OCI-LY7 (cell line): ENCODE data around the gene OPALIN. TPM values are rescaled to one million over a fixed set of nuclear protein-coding genes. Genes with fewer than 3 reads are reported as not detected.

ENCODE experiments used
- BruUV-seq: library from RNA; stranded (reverse); fragments of 400-500 nt; replicated peaks from 2 replicates; lab custom pipeline; 2021; lab: Mats Ljungman, UMichigan
- CTCF ChIA-PET: fragments of 300-600 bp; sonication (Branson Sonifier 250); formaldehyde crosslinking; loops from one replicate; lab custom pipeline; 2022; ENCODE audit warnings: antibody characterized with exemption; ENCODE audit not compliant: unreplicated experiment; lab: Charles Lee
- POLR2A ChIA-PET: fragments of 300-600 bp; sonication (Branson Sonifier 250); formaldehyde crosslinking; loops from one replicate; lab custom pipeline; 2022; ENCODE audit warnings: antibody characterized with exemption; lab: Charles Lee
- DNase-seq: peaks from one replicate; pipeline ENCODE4 v3.0.0-alpha.2; 2015; ENCODE audit warnings: low spot score
- H2AFZ ChIP-seq: fragments of 200-600 bp; sonication (generic), shearing (Covaris generic); 2 replicates; pipeline ENCODE4 v1.6.1; 2014; ENCODE audit warnings: mild to moderate bottlenecking, antibody characterized with exemption, low read length, moderate library complexity
- H3K27ac ChIP-seq: fragments of 200-600 bp; sonication (generic); 2 replicates; pipeline ENCODE4 v1.5.1; 2014; ENCODE audit warnings: mixed run types, low read depth, mild to moderate bottlenecking, moderate library complexity, low read length, inconsistent platforms; ENCODE audit not compliant: poor library complexity, severe bottlenecking
- H3K36me3 ChIP-seq: fragments of 200-600 bp; sonication (generic); 2 replicates; pipeline ENCODE4 v1.6.1; 2014; ENCODE audit warnings: mild to moderate bottlenecking, antibody characterized with exemption, low read length, moderate library complexity, mixed read lengths; ENCODE audit not compliant: insufficient read depth
- H3K4me1 ChIP-seq: fragments of 200-600 bp; sonication (generic); 2 replicates; pipeline ENCODE4 v1.5.1; 2014; ENCODE audit warnings: mild to moderate bottlenecking, low read length; ENCODE audit not compliant: insufficient read depth, poor library complexity, severe bottlenecking
- H3K4me2 ChIP-seq: fragments of 200-600 bp; sonication (generic); 2 replicates; pipeline ENCODE4 v1.6.1; 2014; ENCODE audit warnings: mild to moderate bottlenecking, low read length
- H3K4me3 ChIP-seq: fragments of 200-600 bp; sonication (generic); 2 replicates; pipeline ENCODE4 v1.5.1; 2014; ENCODE audit warnings: mild to moderate bottlenecking, low read depth, low read length; ENCODE audit not compliant: poor library complexity, severe bottlenecking
- H3K79me2 ChIP-seq: fragments of 200-600 bp; sonication (generic); 2 replicates; pipeline ENCODE4 v1.6.1; 2016; ENCODE audit warnings: low read depth, mild to moderate bottlenecking, low read length, moderate library complexity, mixed read lengths; ENCODE audit not compliant: insufficient read depth
- H3K9me2 ChIP-seq: fragments of 200-600 bp; sonication (generic); 2 replicates; pipeline ENCODE4 v1.6.1; 2016; ENCODE audit warnings: mild to moderate bottlenecking, low read length, mixed read lengths; ENCODE audit not compliant: insufficient read depth
- H3K9me3 ChIP-seq: fragments of 200-600 bp; sonication (generic); 2 replicates; pipeline ENCODE4 v1.6.1; 2014; ENCODE audit warnings: mild to moderate bottlenecking, mixed run types, low read length, mixed read lengths
- H4K20me1 ChIP-seq: fragments of 200-600 bp; sonication (generic); 2 replicates; pipeline ENCODE4 v1.6.1; 2014; ENCODE audit warnings: mild to moderate bottlenecking, antibody characterized with exemption, low read length, moderate library complexity, mixed read lengths; ENCODE audit not compliant: insufficient read depth
- EZH2phosphoT487 ChIP-seq: fragments of 200-600 bp; sonication (generic); IDR thresholded peaks from 2 replicates; pipeline ENCODE4 v1.6.1; 2018; ENCODE audit warnings: low read depth, borderline replicate concordance, mild to moderate bottlenecking, mixed run types, antibody characterized with exemption, low read length, moderate library complexity, mixed read lengths
- intact Hi-C: fragments of 100-400 bp; cut with micrococcal nuclease; formaldehyde crosslinking; loops from one replicate; pipeline ENCODE4 v1.10.0; 2022; ENCODE audit not compliant: unreplicated experiment
- total RNA-seq, 2 experiments: library from RNA; depleted of rRNA in 1 of 2; stranded (reverse); fragments of >200 nt in 1 of 2; shearing (Covaris generic) in 1 of 2; gene quantifications; 2 replicates each; pipeline ENCODE4 v1.2.3, GENCODE V29; 2014 to 2022
- TF ChIP-seq, protein P1 (sequence below): fragments of 200-600 bp; sonication (generic); conservative IDR thresholded peaks from 2 replicates; pipeline ENCODE4 v1.5.1; 2014; ENCODE audit warnings: mild to moderate bottlenecking, antibody characterized with exemption, low read length, moderate library complexity, mixed read lengths

Gene OPALIN
- total RNA-seq, 2 experiments from 2014 or later = not detected

GRCh38 chr10:96387161-96387560 is 28.4 kb upstream of the OPALIN start:
- H3K4me1 ChIP-seq = no peaks in the 10 kb centered on the region
- H3K9me2 ChIP-seq = no peaks in the 10 kb centered on the region
- no peaks in the 10 kb centered on the region for H4K20me1 ChIP-seq
- ChIA-PET CTCF (no interaction called here), POLR2A (no interaction called here)
- no TSS peak for BruUV-seq
- no peak overlapping the region for H2AFZ ChIP-seq
- no peak for DNase-seq
- H3K4me2 ChIP-seq = no peak overlapping the region
- H3K9me3 ChIP-seq = no peaks in the 10 kb centered on the region
- TF ChIP-seq, protein P1, sequence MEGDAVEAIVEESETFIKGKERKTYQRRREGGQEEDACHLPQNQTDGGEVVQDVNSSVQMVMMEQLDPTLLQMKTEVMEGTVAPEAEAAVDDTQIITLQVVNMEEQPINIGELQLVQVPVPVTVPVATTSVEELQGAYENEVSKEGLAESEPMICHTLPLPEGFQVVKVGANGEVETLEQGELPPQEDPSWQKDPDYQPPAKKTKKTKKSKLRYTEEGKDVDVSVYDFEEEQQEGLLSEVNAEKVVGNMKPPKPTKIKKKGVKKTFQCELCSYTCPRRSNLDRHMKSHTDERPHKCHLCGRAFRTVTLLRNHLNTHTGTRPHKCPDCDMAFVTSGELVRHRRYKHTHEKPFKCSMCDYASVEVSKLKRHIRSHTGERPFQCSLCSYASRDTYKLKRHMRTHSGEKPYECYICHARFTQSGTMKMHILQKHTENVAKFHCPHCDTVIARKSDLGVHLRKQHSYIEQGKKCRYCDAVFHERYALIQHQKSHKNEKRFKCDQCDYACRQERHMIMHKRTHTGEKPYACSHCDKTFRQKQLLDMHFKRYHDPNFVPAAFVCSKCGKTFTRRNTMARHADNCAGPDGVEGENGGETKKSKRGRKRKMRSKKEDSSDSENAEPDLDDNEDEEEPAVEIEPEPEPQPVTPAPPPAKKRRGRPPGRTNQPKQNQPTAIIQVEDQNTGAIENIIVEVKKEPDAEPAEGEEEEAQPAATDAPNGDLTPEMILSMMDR = no peak
- TF ChIP-seq EZH2phosphoT487 = no peak
- H3K36me3 ChIP-seq = no peaks in the 10 kb centered on the region
- no peak overlapping the region for H3K4me3 ChIP-seq
- intact Hi-C loops = no loop called here
- no peak overlapping the region for H3K27ac ChIP-seq
- H3K79me2 ChIP-seq = no peaks in the 10 kb centered on the region

- CTCF ChIA-PET = no interaction called here
- H2AFZ ChIP-seq = no peak overlapping the region
- BruUV-seq = no TSS peak
- no peak overlapping the region for H3K4me2 ChIP-seq
- no peaks in the 10 kb centered on the region for H4K20me1 ChIP-seq
- TF ChIP-seq, protein P1 = no peak
- no peak for TF ChIP-seq EZH2phosphoT487
- H3K4me1 ChIP-seq = no peaks in the 10 kb centered on the region
- H3K79me2 ChIP-seq = no peaks in the 10 kb centered on the region
- H3K36me3 ChIP-seq = no peaks in the 10 kb centered on the region
- no peak for DNase-seq
- H3K9me3 ChIP-seq = no peaks in the 10 kb centered on the region
- POLR2A ChIA-PET = interaction anchor here (0.6 kb wide), 1 partner anchor 324 kb away, joined by 4 read pairs; no protein-coding TSS in a partner anchor
- no peak overlapping the region for H3K27ac ChIP-seq
- intact Hi-C loops = no loop called here
- H3K9me2 ChIP-seq = no peaks in the 10 kb centered on the region
- H3K4me3 ChIP-seq = no peak overlapping the region
These were observed 25.7 kb upstream of the OPALIN start for GRCh38 chr10:96384506-96384905.

- CTCF ChIA-PET = no interaction called here
- H3K4me2 ChIP-seq = no peak overlapping the region
- intact Hi-C loops = no loop called here
These were observed 22.0 kb upstream of the OPALIN start for GRCh38 chr10:96380821-96381220.

More at GRCh38 chr10:96380821-96381220, 22.0 kb upstream of the OPALIN start:
- TF ChIP-seq, protein P1 = no peak
- no peak for TF ChIP-seq EZH2phosphoT487
- H3K27ac ChIP-seq = no peak overlapping the region
- no peaks in the 10 kb centered on the region for H3K9me3 ChIP-seq
- no peak overlapping the region for H2AFZ ChIP-seq
- no peaks in the 10 kb centered on the region for H3K79me2 ChIP-seq
- no peaks in the 10 kb centered on the region for H3K4me1 ChIP-seq
- H3K9me2 ChIP-seq = no peaks in the 10 kb centered on the region
- BruUV-seq = no TSS peak
- POLR2A ChIA-PET = interaction anchor here (0.7 kb wide), 1 partner anchor 1865 kb away, joined by 3 read pairs; no protein-coding TSS in a partner anchor
- H3K36me3 ChIP-seq = no peaks in the 10 kb centered on the region
- no peak for DNase-seq
- no peaks in the 10 kb centered on the region for H4K20me1 ChIP-seq
- H3K4me3 ChIP-seq = no peak overlapping the region
